Mesenchymal stem cell (in vitro differentiated cells and primary cell): ENCODE results near the gene ABI3.
"Not testable (repeated sequence)": the region's sequence is repeated elsewhere in the genome, so short reads cannot be mapped to it uniquely, and the experiment has no call there.

Experiments used
- DNase-seq: peaks from one replicate; pipeline ENCODE4 v3.0.0-alpha.2; 2013
- H2AFZ ChIP-seq: one replicate; pipeline ENCODE4 v1.6.1; 2013; ENCODE audit warnings: low read depth, mild to moderate bottlenecking, control low read depth, inconsistent platforms, low read length, moderate library complexity
- H2AK5ac ChIP-seq: 2 replicates; pipeline ENCODE4 v1.6.1; 2013; ENCODE audit warnings: low read length, moderate library complexity, mild to moderate bottlenecking, inconsistent platforms; ENCODE audit not compliant: severe bottlenecking
- H2BK120ac ChIP-seq: one replicate; pipeline ENCODE4 v1.6.1; 2013; ENCODE audit warnings: low read depth, mild to moderate bottlenecking, inconsistent platforms, low read length, moderate library complexity
- H2BK12ac ChIP-seq, 2 experiments: one replicate each; pipeline ENCODE4 v1.6.1; 2013; ENCODE audit warnings: inconsistent platforms in 2 of 2, low read length in 2 of 2, mild to moderate bottlenecking in 2 of 2, moderate library complexity in 2 of 2, control low read depth in 1 of 2
- H2BK15ac ChIP-seq: one replicate; pipeline ENCODE4 v1.6.1; 2013; ENCODE audit warnings: mild to moderate bottlenecking, low read depth, inconsistent platforms; ENCODE audit not compliant: poor library complexity, severe bottlenecking
- H2BK5ac ChIP-seq: 2 replicates; pipeline ENCODE4 v1.6.1; 2013; ENCODE audit warnings: low read depth, mild to moderate bottlenecking, low read length, control low read depth, inconsistent platforms; ENCODE audit not compliant: poor library complexity, severe bottlenecking
- H3K14ac ChIP-seq, 2 experiments: one replicate each; pipeline ENCODE4 v1.6.1; 2013; ENCODE audit warnings: inconsistent platforms in 2 of 2, low read length in 2 of 2, control low read depth in 1 of 2, mild to moderate bottlenecking in 1 of 2, moderate library complexity in 1 of 2
- H3K18ac ChIP-seq, 2 experiments: one replicate each; pipeline ENCODE4 v1.6.1; 2013; ENCODE audit warnings: inconsistent platforms in 2 of 2, low read length in 2 of 2, control low read depth in 1 of 2, low read depth in 1 of 2, mild to moderate bottlenecking in 1 of 2
- H3K23ac ChIP-seq, 2 experiments: one replicate each; pipeline ENCODE4 v1.6.1; 2013; ENCODE audit warnings: inconsistent platforms in 2 of 2, low read length in 2 of 2, mild to moderate bottlenecking in 2 of 2, moderate library complexity in 2 of 2, control low read depth in 1 of 2
- H3K27ac ChIP-seq: 2 replicates; pipeline ENCODE4 v1.5.1; 2013; ENCODE audit warnings: mild to moderate bottlenecking, moderate library complexity, low read length, control low read depth, inconsistent platforms; ENCODE audit not compliant: poor library complexity, severe bottlenecking
- H3K27me3 ChIP-seq, 2 experiments: 2 replicates each; pipeline versions ENCODE4 v1.6.1 to v1.7.0; 2013; ENCODE audit warnings: low read length in 2 of 2, mild to moderate bottlenecking in 2 of 2, moderate library complexity in 2 of 2, control low read depth in 1 of 2, inconsistent platforms in 1 of 2; ENCODE audit not compliant: control insufficient read depth in 1 of 2, insufficient read depth in 1 of 2
- H3K36me3 ChIP-seq, 2 experiments: 2 replicates each; pipeline versions ENCODE4 v1.6.1 to v1.7.0; 2013; ENCODE audit warnings: low read length in 2 of 2, control low read depth in 1 of 2, inconsistent platforms in 1 of 2, low read depth in 1 of 2, mild to moderate bottlenecking in 1 of 2; ENCODE audit not compliant: insufficient read depth in 2 of 2, control insufficient read depth in 1 of 2
- H3K4ac ChIP-seq, 2 experiments: one replicate each; pipeline ENCODE4 v1.6.1; 2013; ENCODE audit warnings: inconsistent platforms in 2 of 2, low read length in 2 of 2, mild to moderate bottlenecking in 2 of 2, moderate library complexity in 2 of 2, control low read depth in 1 of 2, low read depth in 1 of 2
- H3K4me1 ChIP-seq: 2 replicates; pipeline ENCODE4 v1.6.1; 2013; ENCODE audit warnings: low read depth, low read length, control low read depth; ENCODE audit not compliant: control insufficient read depth, insufficient read depth
- H3K4me2 ChIP-seq: 2 replicates; pipeline ENCODE4 v1.6.1; 2013; ENCODE audit warnings: low read length, mild to moderate bottlenecking, inconsistent platforms; ENCODE audit not compliant: poor library complexity, severe bottlenecking
- H3K4me3 ChIP-seq, 2 experiments: 2 replicates each; pipeline versions ENCODE4 v1.5.1 to v1.7.0; 2013; ENCODE audit warnings: low read length in 2 of 2, mild to moderate bottlenecking in 2 of 2, control low read depth in 1 of 2, low read depth in 1 of 2; ENCODE audit not compliant: insufficient read depth in 1 of 2
- H3K79me1 ChIP-seq: replicated peaks from 2 replicates; pipeline ENCODE4 v1.6.1; 2013; ENCODE audit warnings: mild to moderate bottlenecking, control low read depth, low read length, inconsistent platforms; ENCODE audit not compliant: poor library complexity, severe bottlenecking
- H3K9ac ChIP-seq: 2 replicates; pipeline ENCODE4 v1.7.0; 2013; ENCODE audit warnings: mild to moderate bottlenecking, low read length, moderate library complexity
- H3K9me3 ChIP-seq: 2 replicates; pipeline ENCODE4 v1.7.0; 2013; ENCODE audit warnings: mild to moderate bottlenecking, low read length; ENCODE audit not compliant: control insufficient read depth
- H4K8ac ChIP-seq: one replicate; pipeline ENCODE4 v1.6.1; 2013; ENCODE audit warnings: inconsistent platforms, mild to moderate bottlenecking, low read length, moderate library complexity
- H4K91ac ChIP-seq: one replicate; pipeline ENCODE4 v1.6.1; 2013; ENCODE audit warnings: mild to moderate bottlenecking, low read length, inconsistent platforms
- WGBS: methylation state at CpG from one replicate; pipeline ENCODE4 v1.1.7; 2013; ENCODE audit warnings: mixed read lengths; 5-methylcytosine and 5-hydroxymethylcytosine counted together

ABI3 gene

GRCh38 chr17:49185381-49185780 lies 25.1 kb upstream of the ABI3 start:
- not testable (repeated sequence) for H3K9ac ChIP-seq, H2BK12ac ChIP-seq, H3K27ac ChIP-seq, H4K91ac ChIP-seq, H2BK120ac ChIP-seq, H3K14ac ChIP-seq, H4K8ac ChIP-seq, H3K4me2 ChIP-seq, H3K4me3 ChIP-seq, H3K36me3 ChIP-seq, H2AK5ac ChIP-seq, H3K4ac ChIP-seq, H3K4me1 ChIP-seq, H3K23ac ChIP-seq, H3K9me3 ChIP-seq, H3K27me3 ChIP-seq, H3K79me1 ChIP-seq, H2BK5ac ChIP-seq, H3K18ac ChIP-seq, H2AFZ ChIP-seq, H2BK15ac ChIP-seq, DNase-seq
- WGBS: 83% methylated on average over 1 of the region's 1 CpG

DNA sequence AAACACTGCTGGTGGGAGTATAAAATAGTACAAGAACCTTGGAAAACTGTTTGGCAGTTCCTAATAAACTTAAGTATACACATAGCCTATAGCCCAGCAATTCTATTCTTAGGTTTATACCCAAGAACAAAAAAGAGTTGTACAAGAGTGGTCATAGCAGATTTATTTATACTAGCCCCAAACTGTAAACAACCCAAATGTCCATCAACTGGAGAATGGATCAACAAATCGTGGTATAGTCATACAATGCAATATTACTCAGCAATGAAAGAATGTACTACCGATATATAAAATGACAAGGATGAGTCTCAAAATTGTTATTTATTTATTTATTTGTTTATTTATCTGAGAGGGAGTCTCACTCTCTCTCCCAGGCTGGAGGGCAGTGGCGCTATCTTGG lies 23.2 kb upstream of the ABI3 start:
- H3K18ac ChIP-seq: no peak overlapping the region
- peaks cover 1% of the 10 kb centered on the region for H3K4me1 ChIP-seq
- H3K4ac ChIP-seq: no peak overlapping the region
- H3K27ac ChIP-seq: no peak overlapping the region
- no peaks in the 10 kb centered on the region for H3K36me3 ChIP-seq
- H2AFZ ChIP-seq: no peak overlapping the region
- H2BK15ac ChIP-seq: no peak overlapping the region
- H3K9ac ChIP-seq: no peak overlapping the region
- WGBS: 92% methylated on average over 1 of the region's 3 CpGs
- no peak overlapping the region for H3K23ac ChIP-seq
- peak; percentile 54 for DNase-seq
- no peak overlapping the region for H4K91ac ChIP-seq
- no peak overlapping the region for H3K4me2 ChIP-seq
- no peak overlapping the region for H2BK5ac ChIP-seq
- no peak overlapping the region for H2AK5ac ChIP-seq
- no peaks in the 10 kb centered on the region for H3K79me1 ChIP-seq
- H2BK120ac ChIP-seq: no peak overlapping the region
- no peak overlapping the region for H4K8ac ChIP-seq
- peaks cover 0 to 4% of the 10 kb centered on the region in 2 experiments for H3K27me3 ChIP-seq
- no peak overlapping the region for H3K14ac ChIP-seq
- no peak overlapping the region for H2BK12ac ChIP-seq
- no peaks in the 10 kb centered on the region for H3K9me3 ChIP-seq
- no peak overlapping the region for H3K4me3 ChIP-seq

- no peak for DNase-seq
- Histone ChIP-seq H2BK12ac (peak overlapping the region; percentile 6 to 51), H2AFZ (no peak overlapping the region), H3K4me1 (peaks cover 9% of the 10 kb centered on the region), H3K27me3 (peaks cover 0 to 4% of the 10 kb centered on the region in 2 experiments), H3K4ac (no peak overlapping the region), H4K91ac (no peak overlapping the region), H3K4me3 (no peak overlapping the region), H2AK5ac (no peak overlapping the region), H3K18ac (no peak overlapping the region), H3K23ac (no peak overlapping the region), H2BK5ac (no peak overlapping the region), H3K36me3 (no peaks in the 10 kb centered on the region), H3K9me3 (no peaks in the 10 kb centered on the region), H3K27ac (no peak overlapping the region), H3K4me2 (no peak overlapping the region), H2BK15ac (no peak overlapping the region), H3K79me1 (no peaks in the 10 kb centered on the region), H4K8ac (no peak overlapping the region), H2BK120ac (no peak overlapping the region), H3K9ac (no peak overlapping the region), H3K14ac (no peak overlapping the region)
- 85% methylated on average over 3 of the region's 4 CpGs for WGBS
These were observed 19.6 kb upstream of the ABI3 start for GRCh38 chr17:49190932-49191331.

GRCh38 chr17:49191409-49191916 lies 19.0 kb upstream of the ABI3 start:
- Histone ChIP-seq H3K27ac (peak overlapping the region; percentile 98), H2BK15ac (no peak overlapping the region), H2AFZ (peak overlapping the region; percentile 98), H2AK5ac (no peak overlapping the region), H3K18ac (peak overlapping the region; percentile 64 to 75), H4K91ac (no peak overlapping the region), H2BK5ac (peak overlapping the region; percentile 98), H3K4ac (peak overlapping the region in 1 of 2 experiments; percentile 50), H4K8ac (no peak overlapping the region), H3K9me3 (no peaks in the 10 kb centered on the region), H3K36me3 (no peaks in the 10 kb centered on the region), H3K14ac (no peak overlapping the region), H3K4me3 (peak overlapping the region; percentile 82 to 83), H2BK120ac (peak overlapping the region; percentile 78), H3K4me1 (peaks cover 9% of the 10 kb centered on the region), H3K27me3 (peaks cover 0 to 4% of the 10 kb centered on the region in 2 experiments), H3K79me1 (no peaks in the 10 kb centered on the region), H3K23ac (no peak overlapping the region), H3K4me2 (peak overlapping the region; percentile 94), H3K9ac (peak overlapping the region; percentile 85), H2BK12ac (peak overlapping the region in 1 of 2 experiments; percentile 55)
- DNase-seq: no peak
- WGBS: 0% methylated on average over 4 of the region's 8 CpGs
